HG02885 (cell line): Measurements from ENCODE around the gene OOEP.
A peak's percentile ranks its signal among the peaks of the same experiment; 100 is the strongest.

Source experiments
- ATAC-seq: cut with Tn5 transposase; IDR thresholded peaks from one replicate; pipeline ENCODE4 v1.9.1; 2021; ENCODE audit warnings: mild to moderate bottlenecking; ENCODE audit not compliant: unreplicated experiment, poor library complexity

Gene OOEP

GRCh38 chr6:73367761-73368355, 1.8 kb downstream of the OOEP start:
- no peak for ATAC-seq

GRCh38 chr6:73364549-73364948, 5.1 kb downstream of the OOEP start:
- no peak for ATAC-seq

GRCh38 chr6:73364121-73364520, 5.6 kb downstream of the OOEP start:
- ATAC-seq: no peak

GRCh38 chr6:73363537-73363875, 6.2 kb downstream of the OOEP start:
- no peak for ATAC-seq

- ATAC-seq: no peak
Observed at GRCh38 chr6:73362869-73363536, 6.7 kb downstream of the OOEP start.

- no peak for ATAC-seq
Observed at GRCh38 chr6:73362358-73362757, 7.3 kb downstream of the OOEP start, which contains the start of gene KHDC3L. Gene KHDC3L (plus strand): TSS chr6:73362658. CDS start chr6:73362730, 72 bp downstream.

- no peak for ATAC-seq
Observed at GRCh38 chr6:73353636-73354593, 15.8 kb downstream of the OOEP start, which contains the start of gene DPPA5. Gene DPPA5 (minus strand): TSS chr6:73354276. CDS start chr6:73354225, 51 bp downstream.

- no peak for ATAC-seq
Observed at GRCh38 chr6:73349311-73349710, 20.4 kb downstream of the OOEP start.

GRCh38 chr6:73348550-73349204, 21.0 kb downstream of the OOEP start:
- ATAC-seq: no peak

- no peak for ATAC-seq
Observed at GRCh38 chr6:73343164-73343563, 26.5 kb downstream of the OOEP start.

GRCh38 chr6:73342174-73342573, 27.5 kb downstream of the OOEP start:
- ATAC-seq: no peak

- ATAC-seq: no peak
Observed at GRCh38 chr6:73341335-73341734, 28.4 kb downstream of the OOEP start.

GRCh38 chr6:73340048-73340447, 29.6 kb downstream of the OOEP start:
- ATAC-seq: no peak

GRCh38 chr6:73339340-73339739, 30.4 kb downstream of the OOEP start:
- ATAC-seq: no peak

- ATAC-seq: peak; percentile 56
Observed at GRCh38 chr6:73329201-73329600, 40.5 kb downstream of the OOEP start.

GRCh38 chr6:73328790-73329189, 40.9 kb downstream of the OOEP start:
- ATAC-seq: no peak

- ATAC-seq: no peak
Observed at GRCh38 chr6:73325656-73326055, 44.0 kb downstream of the OOEP start.

GRCh38 chr6:73323323-73323722, 46.4 kb downstream of the OOEP start:
- no peak for ATAC-seq
